Endothelial cell of umbilical vein (primary cell): ENCODE data around the gene CIITA. TPM values are rescaled to one million over a fixed set of nuclear protein-coding genes. Genes with fewer than 3 reads are reported as not detected.

Experiments
- BruUV-seq: library from RNA; stranded (reverse); fragments of 400-500 nt; replicated peaks from 2 replicates; lab custom pipeline; 2021; lab: Mats Ljungman, UMichigan
- CTCF ChIA-PET: fragments of 300-600, 350-600 bp; sonication (Branson Sonifier 250); formaldehyde crosslinking; loops from one replicate; lab custom pipeline; 2021; ENCODE audit warnings: antibody characterized with exemption, inconsistent platforms; lab: Charles Lee
- POLR2A ChIA-PET: fragments of 300-600, 350-600 bp; sonication (Branson Sonifier 250); formaldehyde crosslinking; loops from one replicate; lab custom pipeline; 2021; ENCODE audit warnings: antibody characterized with exemption, inconsistent platforms; lab: Charles Lee
- DNase-seq: peaks from one replicate; pipeline ENCODE4 v3.0.0-alpha.2; 2011; ENCODE audit warnings: low read depth, low spot score
- FAIRE-seq: peaks from 2 replicates; lab custom pipeline; 2011; peaks lifted over from hg19 to GRCh38; lab: Jason Lieb, UNC
- H2AFZ ChIP-seq: 2 replicates; pipeline ENCODE4 v1.6.0; 2012; ENCODE audit warnings: low read depth, low read length, control low read depth, inconsistent platforms
- H3K27ac ChIP-seq: 2 replicates; pipeline ENCODE4 v1.5.1; 2011; ENCODE audit warnings: low read depth, mild to moderate bottlenecking, control low read depth, low read length, moderate library complexity; ENCODE audit not compliant: insufficient read depth
- H3K27me3 ChIP-seq, 2 experiments: 2 replicates each; pipeline versions ENCODE4 v1.6.0 to v1.6.1; 2011; ENCODE audit warnings: low read length in 2 of 2, mixed read lengths in 1 of 2; ENCODE audit not compliant: control insufficient read depth in 2 of 2, insufficient read depth in 2 of 2
- H3K36me3 ChIP-seq, 2 experiments: 2 replicates in 1 of 2; 3 replicates in 1 of 2; pipeline ENCODE4 v1.5.1; 2011; ENCODE audit warnings: low read length in 2 of 2, mild to moderate bottlenecking in 1 of 2, moderate library complexity in 1 of 2; ENCODE audit not compliant: control insufficient read depth in 2 of 2, insufficient read depth in 2 of 2; ENCODE audit errors: extremely low read depth in 1 of 2
- H3K4me1 ChIP-seq: 3 replicates; pipeline ENCODE4 v1.5.1; 2011; ENCODE audit warnings: mild to moderate bottlenecking, low read length; ENCODE audit not compliant: control insufficient read depth, insufficient read depth; ENCODE audit errors: extremely low read depth
- H3K4me2 ChIP-seq: 2 replicates; pipeline ENCODE4 v1.6.1; 2011; ENCODE audit warnings: low read length, control low read depth, mixed read lengths; ENCODE audit not compliant: insufficient read depth
- H3K4me3 ChIP-seq, 3 experiments: fragments of 200-600 bp in 1 of 3; sonication (generic), shearing (Covaris generic) in 1 of 3; replicated peaks in 1 of 3; 2 replicates each; pipeline ENCODE4 v1.5.1; 2011 to 2016; ENCODE audit warnings: control low read depth in 3 of 3, low read length in 3 of 3, mild to moderate bottlenecking in 2 of 3, inconsistent platforms in 1 of 3, low read depth in 1 of 3, moderate library complexity in 1 of 3; ENCODE audit not compliant: insufficient read depth in 1 of 3
- H3K79me2 ChIP-seq: 2 replicates; pipeline ENCODE4 v1.6.0; 2012; ENCODE audit warnings: low read length, inconsistent platforms; ENCODE audit not compliant: control insufficient read depth, insufficient read depth
- H3K9ac ChIP-seq: replicated peaks from 2 replicates; pipeline ENCODE3; 2011; ENCODE audit warnings: low read length, control low read depth; ENCODE audit not compliant: insufficient read depth; ENCODE audit errors: extremely low read depth
- H3K9me1 ChIP-seq: replicated peaks from 3 replicates; pipeline ENCODE4 v1.6.0; 2011; ENCODE audit warnings: mild to moderate bottlenecking, low read length; ENCODE audit not compliant: control insufficient read depth, insufficient read depth; ENCODE audit errors: extremely low read depth
- H3K9me3 ChIP-seq: replicated peaks from 2 replicates; pipeline ENCODE4 v1.5.1; 2012; ENCODE audit warnings: low read length, inconsistent platforms; ENCODE audit not compliant: control insufficient read depth, insufficient read depth
- H4K20me1 ChIP-seq: replicated peaks from 2 replicates; pipeline ENCODE3; 2011; ENCODE audit warnings: mild to moderate bottlenecking, low read length; ENCODE audit not compliant: control insufficient read depth, insufficient read depth; ENCODE audit errors: extremely low read depth
- CTCF ChIP-seq, 2 donors: IDR thresholded peaks; 1 replicate in 1 of 2; 2 replicates in 1 of 2; pipeline ENCODE4 v1.5.1; 2011; ENCODE audit warnings: low read length in 2 of 2, mild to moderate bottlenecking in 2 of 2, moderate library complexity in 2 of 2, control low read depth in 1 of 2, inconsistent platforms in 1 of 2, low read depth in 1 of 2; ENCODE audit not compliant: insufficient read depth in 1 of 2; ENCODE audit errors: extremely low read depth in 1 of 2
- EZH2 ChIP-seq: IDR thresholded peaks from 2 replicates; pipeline ENCODE4 v1.6.1; 2012; ENCODE audit warnings: borderline replicate concordance, low read depth, mild to moderate bottlenecking, moderate library complexity, low read length, inconsistent platforms; ENCODE audit not compliant: severe bottlenecking
- FOS ChIP-seq: IDR thresholded peaks from 2 replicates; pipeline ENCODE4 v1.6.1; 2011; ENCODE audit warnings: mild to moderate bottlenecking, low read length, moderate library complexity, borderline replicate concordance; ENCODE audit not compliant: insufficient read depth
- GATA2 ChIP-seq: IDR thresholded peaks from 2 replicates; pipeline ENCODE4 v1.7.0; 2011; ENCODE audit warnings: low read depth, mild to moderate bottlenecking, moderate library complexity, mixed read lengths, low read length; ENCODE audit not compliant: insufficient read length, insufficient read depth
- JUN ChIP-seq: IDR thresholded peaks from 2 replicates; pipeline ENCODE4 v1.6.1; 2011; ENCODE audit warnings: borderline replicate concordance, low read depth; ENCODE audit not compliant: insufficient read length, insufficient read depth
- MYC ChIP-seq: IDR thresholded peaks from one replicate; pipeline ENCODE4 v1.6.1; 2011; ENCODE audit warnings: mild to moderate bottlenecking, low read depth, low read length
- POLR2A ChIP-seq: IDR thresholded peaks from 2 replicates; pipeline ENCODE4 v1.6.1; 2012; ENCODE audit warnings: low read depth, mild to moderate bottlenecking, control low read depth, low read length
- POLR2AphosphoS5 ChIP-seq: IDR thresholded peaks from 2 replicates; pipeline ENCODE4 v1.6.1; 2012; ENCODE audit warnings: low read depth, mild to moderate bottlenecking, control low read depth, low read length, moderate library complexity; ENCODE audit not compliant: insufficient read depth
- dilution Hi-C: fragments of 300-500 bp; cut with MboI; formaldehyde crosslinking; loops from one replicate; pipeline ENCODE4 v1.15.0; 2019; ENCODE audit warnings: low sequenced_read_pairs; ENCODE audit not compliant: extremely low pct_ligation_motif_present
- intact Hi-C: fragments of 100-400 bp; cut with micrococcal nuclease; formaldehyde crosslinking; loops from one replicate; pipeline ENCODE4 v1.10.0; 2022
- polyA plus RNA-seq, 4 experiments: library from polyadenylated mRNA; depleted of rRNA in 3 of 4; stranded (reverse) in 3 of 4; unstranded in 1 of 4; fragments of >200 nt; gene quantifications; 2 replicates each; pipeline versions ENCODE4 v1.2.1 to v1.2.3, GENCODE V29; 2011 to 2012; ENCODE audit warnings: missing spikeins in 1 of 4
- total RNA-seq: library from RNA; stranded (reverse); gene quantifications from 2 replicates; pipeline ENCODE4 v1.2.3, GENCODE V29; 2021
- TF ChIP-seq, protein P1 (sequence below): IDR thresholded peaks from 2 replicates; pipeline ENCODE4 v1.6.1; 2011; ENCODE audit not compliant: insufficient read depth, insufficient read length

Gene CIITA
- total and polyA plus RNA-seq, 2 donors (not counting 3 experiments of a cell fraction or from before 2014, with no cell fraction given): not detected

DNA sequence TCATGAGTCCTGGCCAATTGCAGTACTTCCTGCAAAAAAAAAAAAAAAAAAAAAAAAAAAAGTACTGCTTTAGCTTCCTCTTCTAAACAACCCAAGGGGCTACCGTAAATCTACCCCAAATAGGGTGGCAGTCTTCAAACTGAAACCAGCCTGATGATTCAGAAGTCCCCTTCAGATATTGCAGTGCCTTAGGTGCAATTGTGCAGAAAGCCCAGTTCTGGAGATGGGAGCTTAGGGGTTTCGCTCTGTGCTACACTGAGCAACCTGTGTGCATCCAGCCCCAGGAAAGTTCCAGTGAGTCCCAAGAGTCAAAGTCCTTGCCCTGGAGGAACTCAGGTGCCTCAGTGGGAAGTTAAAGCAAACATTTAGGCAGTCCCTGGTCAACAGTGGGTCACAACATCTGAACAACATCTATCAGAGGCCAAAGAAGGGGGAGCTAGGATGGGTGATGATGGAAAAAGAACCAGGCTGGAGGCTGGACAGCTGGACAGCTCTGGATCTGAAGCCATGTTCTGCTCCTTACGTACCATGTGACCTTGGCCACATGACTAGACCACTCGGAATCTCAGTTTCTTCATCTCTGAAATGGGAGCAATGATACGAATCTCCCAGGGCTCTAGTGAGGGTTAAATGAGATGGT is 6.7 kb upstream of the CIITA start:
- Histone ChIP-seq H3K27ac (no peak overlapping the region), H3K79me2 (no peaks in the 10 kb centered on the region), H3K9me3 (no peaks in the 10 kb centered on the region), H4K20me1 (no peaks in the 10 kb centered on the region), H3K9ac (no peak overlapping the region), H2AFZ (no peak overlapping the region), H3K4me3 (no peak overlapping the region), H3K4me1 (no peaks in the 10 kb centered on the region), H3K9me1 (no peaks in the 10 kb centered on the region), H3K36me3 (no peaks in the 10 kb centered on the region), H3K4me2 (no peak overlapping the region), H3K27me3 (no peaks in the 10 kb centered on the region)
- no peak for DNase-seq
- dilution Hi-C loops (no loop called here), intact Hi-C loops (no loop called here)
- FAIRE-seq: no peak
- no TSS peak for BruUV-seq
- ChIA-PET POLR2A (no interaction called here), CTCF (no interaction called here)
- TF ChIP-seq POLR2AphosphoS5: no peak
- TF ChIP-seq POLR2A: no peak
- TF ChIP-seq MYC: no peak
- no peak for TF ChIP-seq EZH2
- TF ChIP-seq CTCF (IDR thresholded peaks at IDR 0.05; ENCODE audit: extremely low read depth in 1 of 2, insufficient read depth in 1 of 2, low read depth in 1 of 2, low read length in 2 of 2): no peak
- TF ChIP-seq, protein P1, sequence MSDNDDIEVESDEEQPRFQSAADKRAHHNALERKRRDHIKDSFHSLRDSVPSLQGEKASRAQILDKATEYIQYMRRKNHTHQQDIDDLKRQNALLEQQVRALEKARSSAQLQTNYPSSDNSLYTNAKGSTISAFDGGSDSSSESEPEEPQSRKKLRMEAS: no peak
- no peak for TF ChIP-seq GATA2
- no peak for TF ChIP-seq FOS
- no peak for TF ChIP-seq JUN
